Activated CD4-positive, alpha-beta T cell treated with anti-CD3 and anti-CD28 coated beads for 36 hours (primary cell): Measurements from ENCODE around the gene PCNT. TPM values are rescaled to one million over a fixed set of nuclear protein-coding genes. Genes with fewer than 3 reads are reported as not detected.

Experiments
- ATAC-seq: fragments of 200-7000 bp; cut with Tn5 transposase; one replicate; pipeline ENCODE4 v1.10.0; 2021; ENCODE audit warnings: mild to moderate bottlenecking, moderate library complexity
- CTCF ChIA-PET: fragments of 350-600 bp; sonication (Branson Sonifier 250); formaldehyde crosslinking; loops from one replicate; lab custom pipeline; 2021; ENCODE audit warnings: antibody characterized with exemption; lab: Charles Lee
- POLR2A ChIA-PET: fragments of 350-600 bp; sonication (Branson Sonifier 250); formaldehyde crosslinking; loops from one replicate; lab custom pipeline; 2021; ENCODE audit warnings: antibody characterized with exemption, inconsistent platforms; lab: Charles Lee
- DNase-seq: peaks from one replicate; pipeline ENCODE4 v3.0.0-alpha.2; 2020
- H3K27ac Mint-ChIP-seq: one replicate; pipeline ENCODE4 v1.8.0; 2021; ENCODE audit warnings: mixed read lengths
- H3K27me3 Mint-ChIP-seq: one replicate; pipeline ENCODE4 v1.8.0; 2021; ENCODE audit warnings: mixed read lengths
- H3K36me3 Mint-ChIP-seq: one replicate; pipeline ENCODE4 v1.8.0; 2021; ENCODE audit warnings: low read depth, mixed read lengths
- H3K4me1 Mint-ChIP-seq: one replicate; pipeline ENCODE4 v1.8.0; 2021; ENCODE audit warnings: mixed read lengths
- H3K4me3 Mint-ChIP-seq: one replicate; pipeline ENCODE4 v1.8.0; 2021; ENCODE audit warnings: mild to moderate bottlenecking, moderate library complexity, mixed read lengths
- H3K9me3 Mint-ChIP-seq: one replicate; pipeline ENCODE4 v1.8.0; 2021; ENCODE audit warnings: low read depth, mixed read lengths
- intact Hi-C, 2 experiments: fragments of 100-400 bp; cut with DNase I in 1 of 2; cut with micrococcal nuclease in 1 of 2; formaldehyde crosslinking; loops; one replicate each; pipeline versions ENCODE4 v1.14.2 to v1.15.1; 2022 to 2024; cut with DNase I, micrococcal nuclease
- total RNA-seq, 2 experiments: library from RNA; stranded (reverse); gene quantifications; one replicate each; pipeline ENCODE4 v1.2.3, GENCODE V29; 2021

PCNT gene
- total RNA-seq, 2 experiments from 2014 or later = 46.5 to 47.7 TPM

DNA sequence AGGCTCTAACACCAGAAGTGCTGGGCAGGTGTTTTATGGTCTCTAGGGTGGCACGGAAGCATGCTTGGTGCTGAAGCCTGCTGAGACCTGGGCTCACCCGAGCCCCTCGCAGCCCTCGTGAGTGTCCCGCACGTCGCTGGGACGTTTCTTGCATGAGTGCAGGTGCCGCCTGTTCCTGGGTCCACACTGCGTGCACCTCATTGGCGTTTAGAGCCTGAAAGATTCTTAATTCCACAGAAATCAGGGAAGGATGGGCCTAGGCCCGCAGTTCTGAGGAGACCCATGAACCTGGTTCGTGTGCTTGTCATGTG lies 91.0 kb downstream of the PCNT start:
- no peak overlapping the region for H3K4me3 Mint-ChIP-seq
- intact Hi-C loops = no loop called here
- H3K36me3 Mint-ChIP-seq = peaks cover 25% of the 10 kb centered on the region
- POLR2A ChIA-PET = no interaction called here
- no peak for ATAC-seq
- H3K27me3 Mint-ChIP-seq = no peaks in the 10 kb centered on the region
- no peak for DNase-seq
- H3K4me1 Mint-ChIP-seq = no peaks in the 10 kb centered on the region
- no peak overlapping the region for H3K27ac Mint-ChIP-seq
- CTCF ChIA-PET = no interaction called here
- no peaks in the 10 kb centered on the region for H3K9me3 Mint-ChIP-seq

DNA sequence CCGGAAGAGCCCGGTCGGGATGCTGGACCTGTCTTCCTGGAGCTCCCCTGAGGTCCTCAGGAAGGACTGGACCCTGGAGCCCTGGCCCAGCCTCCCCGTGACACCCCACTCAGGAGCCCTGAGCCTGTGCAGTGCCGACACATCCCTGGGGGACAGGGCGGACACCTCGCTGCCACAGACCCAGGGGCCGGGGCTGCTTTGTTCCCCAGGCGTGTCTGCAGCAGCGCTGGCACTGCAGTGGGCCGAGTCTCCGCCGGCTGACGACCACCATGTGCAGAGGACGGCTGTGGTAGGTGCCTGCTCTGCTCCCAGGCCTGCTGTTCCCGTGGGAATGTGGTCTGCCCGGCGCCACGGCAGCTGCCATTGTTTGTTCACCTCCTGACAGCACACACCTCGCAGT lies 92.6 kb downstream of the PCNT start:
- no peak overlapping the region for H3K4me3 Mint-ChIP-seq
- no peaks in the 10 kb centered on the region for H3K27me3 Mint-ChIP-seq
- H3K4me1 Mint-ChIP-seq = no peaks in the 10 kb centered on the region
- H3K36me3 Mint-ChIP-seq = peaks cover 22% of the 10 kb centered on the region
- H3K27ac Mint-ChIP-seq = no peak overlapping the region
- ChIA-PET POLR2A (no interaction called here), CTCF (no interaction called here)
- no peak for ATAC-seq
- H3K9me3 Mint-ChIP-seq = no peaks in the 10 kb centered on the region
- intact Hi-C loops = no loop called here
- no peak for DNase-seq

- Mint-ChIP-seq H3K4me1 (peaks cover 8% of the 10 kb centered on the region), H3K27me3 (no peaks in the 10 kb centered on the region), H3K36me3 (peaks cover 26% of the 10 kb centered on the region), H3K9me3 (no peaks in the 10 kb centered on the region), H3K4me3 (no peak overlapping the region), H3K27ac (no peak overlapping the region)
- ChIA-PET POLR2A (no interaction called here), CTCF (no interaction called here)
- intact Hi-C loops = no loop called here
- DNase-seq (no peak), ATAC-seq (no peak)
Observed at GRCh38 chr21:46418265-46418946, 94.5 kb downstream of the PCNT start.

DNA sequence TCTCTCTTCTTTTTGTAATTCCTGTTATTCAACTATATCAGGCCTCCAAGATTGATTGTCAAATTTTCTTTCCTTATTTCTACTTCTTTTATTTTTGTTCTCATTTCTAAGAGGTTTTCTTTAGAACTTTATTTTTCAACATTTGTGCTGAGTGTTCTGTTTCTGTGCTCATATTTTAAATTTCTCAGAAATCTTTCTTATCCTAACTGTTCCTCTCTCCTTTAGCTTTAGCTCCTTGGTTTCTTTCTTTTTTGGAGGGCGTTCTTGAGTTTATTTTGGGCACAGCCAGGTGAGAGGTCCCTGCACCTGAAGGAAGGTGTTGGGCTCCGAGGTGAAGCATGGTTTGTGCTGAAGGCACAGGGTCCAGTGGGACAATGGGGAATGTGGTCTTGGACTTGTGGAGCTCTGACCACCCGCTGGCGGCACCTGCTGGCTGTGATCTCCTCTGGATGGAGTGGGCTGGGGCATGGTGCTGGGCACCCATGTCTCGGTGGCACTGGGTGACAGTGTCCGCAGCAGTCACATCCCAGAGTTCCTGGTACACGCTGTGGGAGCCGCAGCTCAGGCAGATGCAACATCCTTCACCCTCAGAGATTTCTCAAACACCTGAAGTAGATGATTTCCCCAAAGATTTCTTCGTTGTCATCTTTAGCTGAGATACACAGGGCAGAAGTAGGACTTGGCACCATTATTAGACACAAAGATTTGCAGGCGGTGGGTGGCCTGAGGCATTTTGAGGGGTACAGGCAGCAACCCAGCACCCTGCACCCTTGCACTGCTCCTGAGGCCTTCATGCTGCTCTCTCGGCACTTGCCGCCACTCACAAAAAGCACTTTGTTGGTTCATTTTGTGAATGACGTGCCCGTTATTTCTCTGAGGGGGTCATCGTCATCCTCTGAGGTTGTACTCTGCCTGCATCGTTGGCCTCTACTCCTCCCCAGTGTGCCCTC lies 96.6 kb downstream of the PCNT start:
- Mint-ChIP-seq H3K36me3 (peaks cover 29% of the 10 kb centered on the region), H3K9me3 (no peaks in the 10 kb centered on the region), H3K4me3 (no peak overlapping the region), H3K27ac (no peak overlapping the region), H3K4me1 (peaks cover 20% of the 10 kb centered on the region), H3K27me3 (no peaks in the 10 kb centered on the region)
- DNase-seq = no peak
- intact Hi-C loops = no loop called here
- POLR2A ChIA-PET = no interaction called here
- CTCF ChIA-PET = no interaction called here
- ATAC-seq = no peak

GRCh38 chr21:46421191-46421750 lies 97.3 kb downstream of the PCNT start:
- Mint-ChIP-seq H3K27me3 (no peaks in the 10 kb centered on the region), H3K27ac (no peak overlapping the region), H3K4me1 (peaks cover 20% of the 10 kb centered on the region), H3K36me3 (peaks cover 22% of the 10 kb centered on the region), H3K9me3 (no peaks in the 10 kb centered on the region), H3K4me3 (no peak overlapping the region)
- intact Hi-C loops = no loop called here
- DNase-seq (no peak), ATAC-seq (no peak)
- CTCF ChIA-PET = no interaction called here
- POLR2A ChIA-PET = interaction anchor here (0.5 kb wide), 1 partner anchor 41 kb away, joined by 4 read pairs; no protein-coding TSS in a partner anchor

GRCh38 chr21:46421756-46422555 lies 98.0 kb downstream of the PCNT start:
- DNase-seq (no peak), ATAC-seq (no peak)
- H3K4me1 Mint-ChIP-seq = peaks cover 20% of the 10 kb centered on the region
- H3K27ac Mint-ChIP-seq = no peak overlapping the region
- H3K9me3 Mint-ChIP-seq = no peaks in the 10 kb centered on the region
- CTCF ChIA-PET = no interaction called here
- POLR2A ChIA-PET = interaction anchor here (0.5 kb wide), 1 partner anchor 41 kb away, joined by 4 read pairs; no protein-coding TSS in a partner anchor
- intact Hi-C loops = no loop called here
- H3K27me3 Mint-ChIP-seq = no peaks in the 10 kb centered on the region
- no peak overlapping the region for H3K4me3 Mint-ChIP-seq
- H3K36me3 Mint-ChIP-seq = peaks cover 20% of the 10 kb centered on the region

- peaks cover 20% of the 10 kb centered on the region for H3K4me1 Mint-ChIP-seq
- ChIA-PET CTCF (no interaction called here), POLR2A (no interaction called here)
- H3K4me3 Mint-ChIP-seq = no peak overlapping the region
- no peak overlapping the region for H3K27ac Mint-ChIP-seq
- DNase-seq (no peak), ATAC-seq (no peak)
- peaks cover 21% of the 10 kb centered on the region for H3K36me3 Mint-ChIP-seq
- no peaks in the 10 kb centered on the region for H3K27me3 Mint-ChIP-seq
- H3K9me3 Mint-ChIP-seq = no peaks in the 10 kb centered on the region
- intact Hi-C loops = no loop called here
Observed at GRCh38 chr21:46422636-46423241, 98.8 kb downstream of the PCNT start.

DNA sequence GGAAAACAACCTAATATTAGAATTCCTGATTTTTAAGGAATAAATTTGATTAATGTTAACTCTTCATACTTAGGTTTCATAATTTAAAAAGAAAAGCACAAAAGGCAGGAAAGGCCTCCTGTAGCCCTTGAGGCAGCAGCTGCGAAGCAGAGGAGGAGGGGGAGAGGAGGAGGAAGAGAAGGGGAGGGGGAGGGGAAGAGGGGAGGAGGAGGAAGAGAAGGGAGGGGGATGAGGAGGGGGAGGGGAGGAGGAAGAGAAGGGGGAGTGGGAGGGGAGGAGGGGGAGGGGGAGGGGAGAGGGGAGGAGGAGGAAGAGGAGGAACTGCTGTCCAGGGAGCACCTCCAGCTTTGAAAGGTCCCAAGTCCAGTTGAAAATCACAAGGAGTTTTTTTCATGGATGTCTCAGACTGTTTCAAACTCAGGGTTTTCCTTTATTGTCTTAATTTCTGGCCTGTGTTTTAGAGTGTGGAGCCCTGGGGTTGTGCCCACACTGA lies 99.6 kb downstream of the PCNT start:
- Mint-ChIP-seq H3K27ac (peak overlapping the region; percentile 65), H3K36me3 (peaks cover 21% of the 10 kb centered on the region), H3K27me3 (no peaks in the 10 kb centered on the region), H3K4me1 (peaks cover 20% of the 10 kb centered on the region), H3K4me3 (no peak overlapping the region), H3K9me3 (no peaks in the 10 kb centered on the region)
- DNase-seq (no peak), ATAC-seq (no peak)
- ChIA-PET POLR2A (interaction anchor here (0.6 kb wide), 1 partner anchor 45 kb away, joined by 3 read pairs; no protein-coding TSS in a partner anchor), CTCF (no interaction called here)
- intact Hi-C loops = no loop called here

GRCh38 chr21:46424039-46424591 lies 100.2 kb downstream of the PCNT start:
- intact Hi-C loops = no loop called here
- Mint-ChIP-seq H3K36me3 (peaks cover 17% of the 10 kb centered on the region), H3K4me3 (no peak overlapping the region), H3K9me3 (no peaks in the 10 kb centered on the region), H3K27me3 (no peaks in the 10 kb centered on the region), H3K27ac (peak overlapping the region; percentile 65), H3K4me1 (peaks cover 20% of the 10 kb centered on the region)
- CTCF ChIA-PET = no interaction called here
- DNase-seq (peak; percentile 18), ATAC-seq (peak; percentile 63)
- POLR2A ChIA-PET = no interaction called here

GRCh38 chr21:46424621-46425020 lies 100.7 kb downstream of the PCNT start:
- DNase-seq (peak; percentile 20), ATAC-seq (peak; percentile 16)
- ChIA-PET POLR2A (no interaction called here), CTCF (no interaction called here)
- H3K27ac Mint-ChIP-seq = peak overlapping the region; percentile 73
- no peaks in the 10 kb centered on the region for H3K9me3 Mint-ChIP-seq
- peaks cover 16% of the 10 kb centered on the region for H3K36me3 Mint-ChIP-seq
- H3K4me3 Mint-ChIP-seq = peak overlapping the region; percentile 6
- H3K27me3 Mint-ChIP-seq = no peaks in the 10 kb centered on the region
- intact Hi-C loops = no loop called here
- peaks cover 20% of the 10 kb centered on the region for H3K4me1 Mint-ChIP-seq
